T-helper 2 cell treated with Interferon-gamma antibody and Interleukin-4, amounts not matched to agents 100 ng/mL and 5 ng/mL, for 36 hours (primary cell): ENCODE data around the gene SELENOF. TPM values are rescaled to one million over a fixed set of nuclear protein-coding genes. Genes with fewer than 3 reads are reported as not detected.
"Not testable (repeated sequence)": the region's sequence is repeated elsewhere in the genome, so short reads cannot be mapped to it uniquely, and the experiment has no call there.

ENCODE experiments used
- intact Hi-C: fragments of 100-400 bp; cut with micrococcal nuclease; formaldehyde crosslinking; loops from one replicate; pipeline ENCODE4 v1.15.1; 2023
- total RNA-seq: library from RNA; stranded (reverse); gene quantifications from 2 replicates; pipeline ENCODE4 v1.2.3, GENCODE V29; 2022

Gene SELENOF
- total RNA-seq, 1 donor from 2014 or later, result 183 TPM

- intact Hi-C loops, result no loop called here
These were observed 8.5 kb upstream of the SELENOF start for GRCh38 chr1:86922445-86922844.

DNA sequence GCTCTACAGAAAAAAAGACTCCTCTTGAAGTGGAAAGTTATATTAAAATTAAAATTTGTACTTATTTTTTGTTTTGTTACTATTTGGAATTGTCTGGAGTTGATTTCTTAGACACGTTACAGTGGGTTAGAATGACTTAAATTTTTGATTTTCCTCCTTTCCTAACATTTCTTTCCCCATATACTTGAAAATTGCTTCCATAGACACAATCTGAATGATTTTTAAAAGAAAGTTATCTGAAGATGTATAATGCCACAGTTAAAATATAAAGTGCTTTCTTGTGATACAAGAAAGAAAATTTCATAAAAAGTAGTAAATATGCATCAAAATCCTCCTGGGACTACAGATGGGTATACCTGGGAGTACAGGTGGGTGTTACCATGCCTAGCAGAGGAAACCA lies 2.8 kb upstream of the SELENOF start:
- intact Hi-C loops, result loop anchor here (10.0 kb wide), 1 partner anchor 1968 kb away; no protein-coding TSS in a partner anchor

DNA sequence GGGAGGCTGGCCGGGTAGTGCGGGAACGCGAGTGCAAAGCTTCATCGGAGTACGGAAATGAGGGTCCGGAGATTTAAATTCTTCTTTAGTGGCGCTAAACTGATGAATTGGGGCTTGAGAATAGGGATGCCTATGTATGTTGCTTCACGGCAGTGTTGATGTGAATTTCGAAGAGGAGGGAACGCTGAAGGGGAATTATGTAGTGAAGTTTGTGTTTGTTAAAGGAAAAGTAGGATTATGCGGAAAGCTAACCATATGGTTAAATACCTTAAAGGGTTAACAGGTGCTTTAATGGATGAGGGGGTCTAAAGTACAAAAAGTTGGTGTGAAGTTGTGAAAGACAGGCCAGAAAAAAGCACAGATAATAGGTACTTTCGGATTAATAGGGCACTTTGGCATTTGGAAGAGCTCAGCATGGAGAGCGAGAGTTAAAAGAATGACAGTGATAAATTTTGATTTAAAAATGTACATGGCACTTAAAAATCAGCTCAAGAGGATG lies 1.9 kb upstream of the SELENOF start:
- intact Hi-C loops, result loop anchor here (2.0 to 10.0 kb wide), 3 partner anchors 83 to 1969 kb away; partner anchors contain the start of gene BCL10

DNA sequence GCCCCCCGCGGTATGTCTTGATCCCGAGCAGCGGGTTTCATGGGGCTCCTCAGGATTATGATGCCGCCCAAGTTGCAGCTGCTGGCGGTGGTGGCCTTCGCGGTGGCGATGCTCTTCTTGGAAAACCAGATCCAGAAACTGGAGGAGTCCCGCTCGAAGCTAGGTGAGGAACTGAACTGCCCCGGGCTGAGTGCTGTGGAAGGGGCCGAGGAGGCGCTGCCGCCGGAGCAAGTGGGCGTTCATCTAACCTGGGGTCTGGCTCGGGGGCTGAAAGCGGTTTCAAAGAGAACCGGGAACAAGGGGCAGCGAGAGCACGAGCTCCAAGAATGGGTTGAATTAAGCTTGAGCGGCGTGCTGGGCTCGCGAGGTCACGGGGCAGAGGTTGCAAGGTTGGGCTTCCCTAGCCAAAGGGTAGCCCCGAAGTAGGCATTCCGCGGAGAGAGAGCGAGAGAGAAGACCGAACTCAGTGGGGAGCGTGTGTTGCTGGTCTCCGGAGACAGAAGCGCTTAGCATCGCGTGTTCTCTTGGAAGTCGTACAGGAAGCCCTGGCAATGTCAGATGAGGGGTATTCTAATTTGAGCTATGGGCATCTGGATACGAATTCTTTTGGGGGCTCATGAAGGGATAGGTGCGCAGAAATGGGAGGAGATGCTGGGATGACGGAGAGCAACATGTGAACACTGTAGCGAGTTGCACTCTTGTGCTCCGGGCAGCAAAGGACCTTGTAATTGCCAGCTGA lies 1.2 kb upstream of the SELENOF start:
- intact Hi-C loops, result loop anchor here (1.0 to 10.0 kb wide), 9 partner anchors 82 to 1970 kb away; partner anchors contain the start of genes BCL10, ODF2L and SH3GLB1

- intact Hi-C loops, result loop anchor here (1.0 to 10.0 kb wide), 9 partner anchors 82 to 1970 kb away; partner anchors contain the start of genes BCL10, ODF2L and SH3GLB1
These were observed 673 bp upstream of the SELENOF start, which contains the start of gene HS2ST1 for GRCh38 chr1:86914601-86914997. HS2ST1 (plus strand) TSS chr1:86914635.

DNA sequence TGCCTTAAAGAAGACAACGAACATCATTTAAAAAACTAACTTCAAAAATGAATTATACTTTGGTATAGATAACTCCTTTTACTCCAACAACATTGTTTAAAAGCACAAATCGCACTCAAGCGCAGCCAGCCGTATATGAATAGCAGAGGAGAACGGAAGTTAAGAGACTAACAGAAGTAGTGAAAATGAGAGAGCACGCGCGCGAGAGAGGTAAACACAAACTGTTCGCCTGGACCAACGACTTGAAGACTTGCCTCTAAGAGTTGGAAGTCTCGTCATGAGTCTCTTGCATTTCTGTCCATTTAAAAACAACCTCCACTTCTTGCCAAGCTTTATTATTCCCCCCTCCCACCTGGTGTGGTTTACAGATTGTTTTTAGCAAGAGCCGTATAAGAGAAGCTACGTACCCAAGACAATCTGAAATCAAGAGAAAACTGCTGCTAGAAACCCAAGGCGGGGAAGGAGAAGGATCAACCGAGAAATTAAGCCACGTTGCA lies 479 bp downstream of the SELENOF start:
- intact Hi-C loops, result loop anchor here (5.0 to 10.0 kb wide), 2 partner anchors 531 to 1971 kb away; no protein-coding TSS in a partner anchor

DNA sequence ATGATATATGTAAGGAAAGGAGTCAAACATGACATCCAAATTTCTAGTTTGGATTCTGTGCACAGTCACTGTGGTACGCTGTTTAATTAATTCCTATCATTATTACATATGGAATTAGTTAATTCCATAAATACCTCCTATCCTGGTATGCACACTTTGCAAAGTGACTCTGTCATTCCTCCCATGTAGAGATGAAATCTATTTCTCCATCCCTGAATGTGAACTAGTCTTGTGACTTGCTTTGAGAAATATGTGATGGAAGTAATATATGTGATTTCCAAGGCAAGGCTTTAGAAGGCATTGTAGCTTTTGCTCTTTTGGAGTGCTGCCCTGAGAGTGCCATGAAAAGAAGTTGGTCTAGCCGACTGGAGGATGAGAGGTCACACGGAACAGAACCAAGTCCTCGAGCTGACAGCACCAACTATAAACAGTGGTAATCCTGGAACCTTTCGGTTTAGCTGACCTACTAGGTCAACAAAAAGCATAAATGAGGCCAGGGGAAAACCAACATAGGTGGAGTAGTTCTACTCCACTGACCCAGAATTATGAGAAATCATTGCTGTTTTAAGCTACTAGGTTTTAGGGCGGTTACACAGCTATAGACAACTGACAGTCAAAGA lies 1.5 kb downstream of the SELENOF start:
- intact Hi-C loops, result loop anchor here (5.0 to 10.0 kb wide), 2 partner anchors 530 to 1972 kb away; no protein-coding TSS in a partner anchor

DNA sequence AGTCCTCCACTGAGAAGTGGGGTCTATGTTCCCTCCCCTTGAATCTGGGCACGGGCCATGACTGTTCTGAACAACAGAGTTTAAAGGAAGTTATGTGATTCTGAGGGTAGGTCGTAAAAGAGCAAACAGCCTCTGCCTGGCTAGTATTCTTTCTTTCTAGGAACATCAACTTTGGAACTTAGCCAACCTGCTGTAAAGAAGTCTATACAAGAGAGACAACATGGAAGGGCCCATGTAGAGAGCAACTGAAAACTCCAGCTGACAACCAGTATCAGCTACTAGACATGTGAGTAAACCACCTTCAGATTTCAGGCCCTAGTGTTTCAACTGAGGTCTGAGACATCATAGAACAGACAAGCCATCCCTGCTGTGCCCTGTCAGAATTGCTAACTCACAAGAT lies 7.5 kb downstream of the SELENOF start:
- intact Hi-C loops, result no loop called here

- intact Hi-C loops, result no loop called here
These were observed 8.1 kb downstream of the SELENOF start for GRCh38 chr1:86905875-86906274.

- intact Hi-C loops, result not testable (repeated sequence)
These were observed 14.5 kb downstream of the SELENOF start for GRCh38 chr1:86899401-86899800.

DNA sequence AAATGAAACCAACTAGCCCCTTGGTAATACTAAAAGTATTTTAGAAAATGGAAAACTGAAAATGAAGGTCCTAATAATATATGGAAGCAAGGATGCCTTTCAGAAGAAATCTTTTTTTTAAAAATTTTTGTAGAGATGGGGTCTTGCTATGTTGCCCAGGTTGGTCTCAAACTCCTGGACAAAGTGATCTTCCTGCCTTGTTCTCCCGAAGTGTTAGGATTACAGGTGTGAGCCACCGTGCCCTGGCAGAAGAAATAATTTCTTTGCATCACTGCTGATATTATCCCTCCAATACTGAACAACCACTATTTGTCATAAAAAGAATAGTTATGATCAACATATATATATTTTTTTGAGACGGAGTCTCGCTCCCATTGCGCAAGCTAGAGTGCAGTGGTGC lies 25.6 kb downstream of the SELENOF start:
- intact Hi-C loops, result no loop called here

- intact Hi-C loops, result no loop called here
These were observed 26.3 kb downstream of the SELENOF start for GRCh38 chr1:86887479-86888162.

GRCh38 chr1:86875722-86876121 lies 38.2 kb downstream of the SELENOF start:
- intact Hi-C loops, result no loop called here

GRCh38 chr1:86872086-86872485 lies 41.8 kb downstream of the SELENOF start:
- intact Hi-C loops, result no loop called here

GRCh38 chr1:86871001-86871400 lies 42.9 kb downstream of the SELENOF start:
- intact Hi-C loops, result no loop called here

DNA sequence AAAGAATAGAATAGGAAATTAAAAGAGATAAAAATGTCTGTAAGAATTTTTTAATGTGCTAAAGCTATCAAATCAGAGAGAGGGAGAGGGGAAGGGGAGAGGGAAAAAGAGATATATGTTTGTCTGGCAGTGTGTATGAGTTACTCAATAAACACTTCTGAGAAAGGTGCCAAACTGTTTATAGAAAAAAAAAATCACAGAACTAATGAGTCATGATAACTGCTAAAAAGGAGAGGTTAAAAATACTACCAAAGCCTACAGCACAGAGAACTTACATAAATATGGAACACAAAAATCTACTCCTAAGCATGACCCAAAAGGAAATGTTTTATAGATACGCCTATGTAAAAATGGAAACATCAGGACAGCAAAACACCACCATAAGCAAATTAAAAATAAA lies 45.4 kb downstream of the SELENOF start:
- intact Hi-C loops, result loop anchor here (5.0 kb wide), 1 partner anchor 1806 kb away; a partner anchor contains a TSS

DNA sequence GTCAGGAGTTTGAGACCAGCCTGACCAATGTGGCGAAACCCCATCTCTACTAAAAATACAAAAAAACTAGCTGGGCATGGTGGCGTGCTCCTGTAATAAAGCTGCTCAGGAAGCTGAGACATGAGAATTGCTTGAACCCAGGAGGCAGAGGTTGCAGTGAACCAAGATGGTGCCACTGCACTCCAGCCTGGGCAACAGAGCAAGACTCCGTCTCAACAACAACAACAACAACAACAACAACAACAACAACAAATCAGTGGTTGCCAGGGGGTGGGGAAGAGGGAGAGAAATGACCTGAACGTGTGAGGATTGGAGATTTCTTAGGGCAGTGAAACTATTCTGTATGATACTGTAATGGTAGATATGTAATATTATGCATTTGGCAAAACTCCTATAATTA lies 46.6 kb downstream of the SELENOF start:
- intact Hi-C loops, result loop anchor here (5.0 kb wide), 1 partner anchor 1805 kb away; a partner anchor contains a TSS

DNA sequence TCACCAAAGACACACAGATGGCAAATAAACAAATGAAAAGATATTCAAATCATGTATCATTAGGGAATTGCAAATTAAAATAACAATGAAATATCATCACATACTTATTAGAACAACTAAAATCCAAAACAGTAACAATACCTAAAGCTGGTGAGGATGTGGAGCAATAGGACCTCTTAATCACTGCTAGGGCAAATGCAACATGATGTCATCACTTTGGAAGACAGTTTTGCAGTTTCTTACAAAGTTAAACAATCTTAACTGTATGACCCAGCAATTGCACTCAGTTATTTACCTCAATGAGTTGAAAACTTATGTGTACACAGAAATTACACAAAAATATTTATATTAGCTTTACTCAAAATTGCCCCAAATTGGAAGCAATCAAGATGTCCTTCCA lies 47.3 kb downstream of the SELENOF start:
- intact Hi-C loops, result loop anchor here (5.0 kb wide), 1 partner anchor 1804 kb away; a partner anchor contains a TSS

DNA sequence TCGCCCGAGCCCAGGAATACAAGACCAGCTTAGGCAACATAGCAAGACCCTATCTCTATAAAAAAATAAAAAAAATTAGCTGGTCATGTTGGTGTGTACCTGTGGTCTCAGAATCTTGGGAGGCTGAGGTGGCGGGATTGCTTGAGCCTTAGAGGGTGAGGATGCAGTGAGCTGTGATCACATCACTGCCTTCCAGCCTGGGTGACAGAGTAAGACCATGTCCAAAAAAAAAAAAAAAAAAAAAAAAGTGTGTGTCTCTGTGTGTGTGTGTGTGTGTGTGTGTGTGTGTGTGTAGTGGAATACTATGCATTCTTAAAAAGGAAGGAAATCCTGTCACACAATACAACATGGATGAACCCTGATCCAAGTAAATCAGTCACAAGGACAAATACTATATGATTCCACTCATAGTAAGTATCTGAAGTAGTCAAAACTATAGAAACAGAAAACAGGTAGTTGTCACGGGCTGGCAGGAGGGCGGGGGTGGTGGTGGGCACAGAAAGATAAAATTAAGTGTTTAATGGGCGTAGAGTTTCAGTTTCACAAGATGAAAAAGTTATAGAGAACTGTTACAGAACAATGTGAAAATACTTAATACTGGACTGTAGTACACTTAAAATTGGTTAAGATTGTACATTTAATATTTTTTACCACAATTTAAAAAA lies 47.8 kb downstream of the SELENOF start:
- intact Hi-C loops, result loop anchor here (5.0 kb wide), 1 partner anchor 1804 kb away; a partner anchor contains a TSS

- intact Hi-C loops, result no loop called here
These were observed 51.0 kb downstream of the SELENOF start for GRCh38 chr1:86862920-86863319.

DNA sequence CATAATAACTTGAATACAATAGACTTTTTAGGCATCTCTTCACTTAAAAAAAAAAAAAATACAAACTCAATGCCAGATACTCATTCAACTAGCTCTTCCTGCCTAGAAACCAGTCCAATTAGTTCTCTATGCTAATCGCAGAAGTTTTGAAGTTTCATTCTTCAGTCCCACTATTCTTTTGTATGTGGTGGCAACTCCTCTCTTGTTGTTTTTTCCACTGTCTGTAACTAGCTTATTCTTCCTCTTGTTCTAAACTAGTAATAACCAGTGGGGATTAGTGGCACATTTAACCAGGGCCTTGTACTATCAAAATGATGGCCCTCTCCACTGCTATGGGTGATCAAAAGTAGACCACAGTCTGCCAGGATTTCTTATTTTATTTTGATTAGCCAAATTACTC lies 52.5 kb downstream of the SELENOF start:
- intact Hi-C loops, result no loop called here
